Fibroblast of the aortic adventitia (primary cell): ENCODE results near the gene ITGAD. TPM values are rescaled to one million over a fixed set of nuclear protein-coding genes. Genes with fewer than 3 reads are reported as not detected.

ENCODE experiments used
- DNase-seq: peaks from one replicate; pipeline ENCODE4 v3.0.0-alpha.2; 2010; ENCODE audit warnings: low read depth
- H3K4me3 ChIP-seq: 2 replicates; pipeline ENCODE4 v1.5.1; 2011; ENCODE audit warnings: low read depth, mild to moderate bottlenecking, control low read depth, low read length, moderate library complexity
- CTCF ChIP-seq: IDR thresholded peaks from 2 replicates; pipeline ENCODE4 v1.5.1; 2011; ENCODE audit warnings: mild to moderate bottlenecking, low read length, control low read depth, inconsistent platforms; ENCODE audit not compliant: insufficient read depth
- total RNA-seq: library from RNA; depleted of rRNA; stranded (reverse); fragments of >200 nt; gene quantifications from 2 replicates; pipeline ENCODE4 v1.2.3, GENCODE V29; 2012; ENCODE audit warnings: low replicate concordance

ITGAD gene
- not detected in 2 replicates for total RNA-seq

GRCh38 chr16:31393056-31393455 lies at the start of gene ITGAD:
Gene ITGAD, plus strand, starts transcription at chr16:31393335. Its CDS starts 26 bp downstream, at chr16:31393361.
- no peak for DNase-seq
- no peak for TF ChIP-seq CTCF
- H3K4me3 ChIP-seq = no peak within 1 kb of the TSS

- DNase-seq = no peak
- H3K4me3 ChIP-seq = no peak overlapping the region
- TF ChIP-seq CTCF = no peak
Measured at GRCh38 chr16:31344712-31345111, 48.4 kb upstream of the ITGAD start.

- DNase-seq = no peak
- H3K4me3 ChIP-seq = no peak overlapping the region
- no peak for TF ChIP-seq CTCF
Measured at GRCh38 chr16:31347445-31347844, 45.7 kb upstream of the ITGAD start.

GRCh38 chr16:31348579-31348978 lies 44.6 kb upstream of the ITGAD start:
- no peak for DNase-seq
- TF ChIP-seq CTCF = no peak
- no peak overlapping the region for H3K4me3 ChIP-seq

GRCh38 chr16:31350275-31351005 lies 42.7 kb upstream of the ITGAD start:
- H3K4me3 ChIP-seq = no peak overlapping the region
- no peak for DNase-seq
- no peak for TF ChIP-seq CTCF

GRCh38 chr16:31351246-31351941 lies 41.7 kb upstream of the ITGAD start:
- no peak for DNase-seq
- TF ChIP-seq CTCF = no peak
- no peak overlapping the region for H3K4me3 ChIP-seq
